Tibial nerve (tissue), 3 donors: Measurements from ENCODE around the gene CNTNAP5.

Source experiments
- POLR2A ChIP-seq, 2 donors: fragments of 450-650 bp; IDR thresholded peaks; one replicate each; pipeline ENCODE4 v1.6.1; 2017; ENCODE audit warnings: antibody characterized with exemption in 2 of 2, mild to moderate bottlenecking in 2 of 2, moderate library complexity in 2 of 2
- TF ChIP-seq, protein P1 (sequence below), 5 experiments: fragments of 200-600 bp in 3 of 5; fragments of 450-650 bp in 2 of 5; sonication (generic) in 3 of 5; IDR thresholded peaks; one replicate each; pipeline ENCODE4 v1.5.1; 2016 to 2019; ENCODE audit warnings: antibody characterized with exemption in 5 of 5, mild to moderate bottlenecking in 3 of 5, moderate library complexity in 2 of 5

DNA sequence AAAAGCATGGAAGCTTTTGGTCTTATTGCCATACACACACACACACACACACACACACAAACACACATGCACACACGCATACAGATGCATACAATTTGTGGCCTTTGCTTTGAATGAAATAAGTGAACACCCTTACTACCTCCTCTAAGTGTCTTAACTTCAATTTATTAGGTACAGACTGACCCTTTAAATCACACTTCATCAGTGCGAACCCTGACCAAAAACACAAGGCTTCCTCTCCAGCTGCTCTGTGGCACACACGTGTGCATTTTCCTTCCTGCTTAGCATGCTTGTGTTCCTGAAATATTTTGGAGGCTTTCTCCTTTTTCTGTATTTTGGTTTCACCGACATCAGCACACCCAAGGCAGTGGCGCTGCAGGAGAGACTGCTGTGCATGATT is 96.0 kb downstream of the CNTNAP5 start:
- TF ChIP-seq, protein P1, sequence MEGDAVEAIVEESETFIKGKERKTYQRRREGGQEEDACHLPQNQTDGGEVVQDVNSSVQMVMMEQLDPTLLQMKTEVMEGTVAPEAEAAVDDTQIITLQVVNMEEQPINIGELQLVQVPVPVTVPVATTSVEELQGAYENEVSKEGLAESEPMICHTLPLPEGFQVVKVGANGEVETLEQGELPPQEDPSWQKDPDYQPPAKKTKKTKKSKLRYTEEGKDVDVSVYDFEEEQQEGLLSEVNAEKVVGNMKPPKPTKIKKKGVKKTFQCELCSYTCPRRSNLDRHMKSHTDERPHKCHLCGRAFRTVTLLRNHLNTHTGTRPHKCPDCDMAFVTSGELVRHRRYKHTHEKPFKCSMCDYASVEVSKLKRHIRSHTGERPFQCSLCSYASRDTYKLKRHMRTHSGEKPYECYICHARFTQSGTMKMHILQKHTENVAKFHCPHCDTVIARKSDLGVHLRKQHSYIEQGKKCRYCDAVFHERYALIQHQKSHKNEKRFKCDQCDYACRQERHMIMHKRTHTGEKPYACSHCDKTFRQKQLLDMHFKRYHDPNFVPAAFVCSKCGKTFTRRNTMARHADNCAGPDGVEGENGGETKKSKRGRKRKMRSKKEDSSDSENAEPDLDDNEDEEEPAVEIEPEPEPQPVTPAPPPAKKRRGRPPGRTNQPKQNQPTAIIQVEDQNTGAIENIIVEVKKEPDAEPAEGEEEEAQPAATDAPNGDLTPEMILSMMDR (IDR thresholded peaks at IDR 0.05), result no peak
- TF ChIP-seq POLR2A (IDR thresholded peaks at IDR 0.05), result no peak
